PC-9 (cell line): ENCODE results near the gene AIRE. TPM values are rescaled to one million over a fixed set of nuclear protein-coding genes. Genes with fewer than 3 reads are reported as not detected.

Source experiments
- BruUV-seq: library from RNA; stranded (reverse); fragments of 400-500 nt; replicated peaks from 2 replicates; lab custom pipeline; 2021; lab: Mats Ljungman, UMichigan
- CTCF ChIA-PET: fragments of 300-600 bp; sonication (Branson Sonifier 250); formaldehyde crosslinking; loops from one replicate; lab custom pipeline; 2022; ENCODE audit warnings: antibody characterized with exemption; lab: Charles Lee
- POLR2A ChIA-PET: fragments of 300-600 bp; sonication (Branson Sonifier 250); formaldehyde crosslinking; loops from one replicate; lab custom pipeline; 2022; ENCODE audit warnings: antibody characterized with exemption; ENCODE audit not compliant: unreplicated experiment; lab: Charles Lee
- DNase-seq, 2 experiments: peaks; one replicate each; pipeline versions ENCODE4 v3.0.0 to v3.0.0-alpha.2; 2015 to 2022; ENCODE audit warnings: mixed read lengths in 1 of 2
- H2AFZ ChIP-seq: fragments of 200-600 bp; sonication (generic); 2 replicates; pipeline ENCODE4 v1.8.1; 2017; ENCODE audit warnings: antibody characterized with exemption
- H3F3A ChIP-seq: fragments of 200-600 bp; sonication (generic); 2 replicates; pipeline ENCODE4 v1.8.1; 2017; ENCODE audit warnings: antibody characterized with exemption, mild to moderate bottlenecking, low read depth; ENCODE audit not compliant: insufficient read depth
- H3K27ac ChIP-seq: fragments of 200-600 bp; sonication (generic); 2 replicates; pipeline ENCODE4 v1.6.1; 2016; ENCODE audit warnings: mixed run types
- H3K27me3 ChIP-seq: fragments of 200-600 bp; sonication (generic); 2 replicates; pipeline ENCODE4 v1.6.1; 2016; ENCODE audit warnings: low read depth, mixed run types; ENCODE audit not compliant: insufficient read depth
- H3K36me3 ChIP-seq: fragments of 200-600 bp; sonication (generic); 2 replicates; pipeline ENCODE4 v1.6.1; 2016; ENCODE audit warnings: low read depth, mixed run types
- H3K4me1 ChIP-seq: fragments of 200-600 bp; sonication (generic); replicated peaks from 2 replicates; pipeline ENCODE4 v1.6.1; 2016; ENCODE audit warnings: mixed run types; ENCODE audit not compliant: insufficient read depth
- H3K4me2 ChIP-seq: fragments of 200-600 bp; sonication (generic); 2 replicates; pipeline ENCODE4 v1.6.1; 2017; ENCODE audit warnings: mixed run types
- H3K4me3 ChIP-seq: fragments of 200-600 bp; sonication (generic); 2 replicates; pipeline ENCODE4 v1.6.1; 2016; ENCODE audit warnings: mixed run types
- H3K79me2 ChIP-seq: fragments of 200-600 bp; sonication (generic); 2 replicates; pipeline ENCODE4 v1.6.1; 2017; ENCODE audit warnings: low read depth, mixed run types
- H3K9me2 ChIP-seq: fragments of 200-600 bp; sonication (generic); 2 replicates; pipeline ENCODE4 v1.8.1; 2017; ENCODE audit warnings: mild to moderate bottlenecking; ENCODE audit not compliant: insufficient read depth
- H3K9me3 ChIP-seq: fragments of 200-600 bp; sonication (generic); 2 replicates; pipeline ENCODE4 v1.8.1; 2016; ENCODE audit warnings: low read depth; ENCODE audit not compliant: insufficient read depth
- H4K20me1 ChIP-seq: fragments of 200-600 bp; sonication (generic); 2 replicates; pipeline ENCODE4 v1.8.1; 2017; ENCODE audit not compliant: insufficient read depth
- CTCF ChIP-seq: fragments of 200-600 bp; sonication (generic); conservative IDR thresholded peaks from 2 replicates; pipeline ENCODE4 v1.6.1; 2017; ENCODE audit warnings: mixed run types, antibody characterized with exemption, mild to moderate bottlenecking, moderate library complexity
- EZH2 ChIP-seq: fragments of 200-600 bp; sonication (generic); IDR thresholded peaks from 2 replicates; pipeline ENCODE4 v1.8.0; 2017; ENCODE audit warnings: antibody characterized with exemption, low read depth
- intact Hi-C: fragments of 100-400 bp; cut with micrococcal nuclease; formaldehyde crosslinking; loops from one replicate; pipeline ENCODE4 v1.10.0; 2022; ENCODE audit not compliant: unreplicated experiment
- total RNA-seq: library from RNA; stranded (reverse); gene quantifications from 2 replicates; pipeline ENCODE4 v1.2.3, GENCODE V29; 2021

AIRE gene
- total RNA-seq, 1 experiment from 2014 or later: not detected

GRCh38 chr21:44331209-44331608 lies 45.5 kb downstream of the AIRE start:
- BruUV-seq: no TSS peak
- POLR2A ChIA-PET: no interaction called here
- no peaks in the 10 kb centered on the region for H3K9me2 ChIP-seq
- H3F3A ChIP-seq: peaks cover 2% of the 10 kb centered on the region; the same call in 1 of the 2 replicates
- no peaks in the 10 kb centered on the region for H3K36me3 ChIP-seq
- no peak overlapping the region for H3K4me2 ChIP-seq
- CTCF ChIA-PET: interaction anchor here (0.6 kb wide), 1 partner anchor 496 kb away, joined by 4 read pairs; no protein-coding TSS in a partner anchor
- no peak overlapping the region for H3K4me3 ChIP-seq
- no peaks in the 10 kb centered on the region for H3K27me3 ChIP-seq
- intact Hi-C loops: no loop called here
- H2AFZ ChIP-seq: no peak overlapping the region
- TF ChIP-seq EZH2 (no peak), CTCF (no peak)
- no peaks in the 10 kb centered on the region for H4K20me1 ChIP-seq
- H3K4me1 ChIP-seq: no peaks in the 10 kb centered on the region
- H3K9me3 ChIP-seq: no peaks in the 10 kb centered on the region
- no peaks in the 10 kb centered on the region for H3K79me2 ChIP-seq
- no peak overlapping the region for H3K27ac ChIP-seq
- no peak for DNase-seq

GRCh38 chr21:44331650-44332307 lies 46.1 kb downstream of the AIRE start:
- TF ChIP-seq EZH2 (no peak), CTCF (no peak)
- Histone ChIP-seq H3K79me2 (no peaks in the 10 kb centered on the region), H3K4me1 (no peaks in the 10 kb centered on the region), H2AFZ (no peak overlapping the region), H3K9me2 (no peaks in the 10 kb centered on the region), H3K27ac (no peak overlapping the region), H3K9me3 (no peaks in the 10 kb centered on the region), H3F3A (peaks cover 2% of the 10 kb centered on the region; the same call in 1 of the 2 replicates), H4K20me1 (no peaks in the 10 kb centered on the region), H3K4me2 (no peak overlapping the region), H3K27me3 (no peaks in the 10 kb centered on the region), H3K4me3 (no peak overlapping the region), H3K36me3 (no peaks in the 10 kb centered on the region)
- no TSS peak for BruUV-seq
- ChIA-PET CTCF (interaction anchor here (0.6 kb wide), 1 partner anchor 495 kb away, joined by 4 read pairs; no protein-coding TSS in a partner anchor), POLR2A (no interaction called here)
- intact Hi-C loops: no loop called here
- DNase-seq: no peak

- TF ChIP-seq EZH2 (no peak), CTCF (no peak)
- Histone ChIP-seq H3K27ac (no peak overlapping the region), H3K79me2 (no peaks in the 10 kb centered on the region), H3K4me1 (no peaks in the 10 kb centered on the region), H3K9me2 (no peaks in the 10 kb centered on the region), H3K36me3 (no peaks in the 10 kb centered on the region), H3K4me2 (no peak overlapping the region), H3K27me3 (no peaks in the 10 kb centered on the region), H3F3A (peaks cover 7% of the 10 kb centered on the region; the same call in 1 of the 2 replicates), H3K4me3 (no peak overlapping the region), H4K20me1 (no peaks in the 10 kb centered on the region), H3K9me3 (no peaks in the 10 kb centered on the region), H2AFZ (no peak overlapping the region)
- ChIA-PET POLR2A (no interaction called here), CTCF (no interaction called here)
- DNase-seq: no peak
- BruUV-seq: no TSS peak
- intact Hi-C loops: no loop called here
Measured at GRCh38 chr21:44332383-44332782, 46.7 kb downstream of the AIRE start.
